ENCODE data around the gene SERP2. TPM values are rescaled to one million over a fixed set of nuclear protein-coding genes. Genes with fewer than 3 reads are reported as not detected.

Gene SERP2
- total RNA-seq, 1 experiment from 2014 or later = not detected

- H3K4me1 Mint-ChIP-seq (ENCODE audit: low read depth, unreplicated experiment) = peaks cover 15% of the 10 kb centered on the region
- H3K9me3 Mint-ChIP-seq (ENCODE audit: low read depth, unreplicated experiment) = no peaks in the 10 kb centered on the region
- no peaks in the 10 kb centered on the region for H3K27me3 Mint-ChIP-seq (ENCODE audit: unreplicated experiment)
These were observed 16.3 kb downstream of the SERP2 start for GRCh38 chr13:44389876-44390275.

GRCh38 chr13:44393391-44393790 is 19.8 kb downstream of the SERP2 start:
- Mint-ChIP-seq H3K27me3 (ENCODE audit: unreplicated experiment) (no peaks in the 10 kb centered on the region), H3K36me3 (ENCODE audit: insufficient read depth, unreplicated experiment) (no peaks in the 10 kb centered on the region), H3K4me1 (ENCODE audit: low read depth, unreplicated experiment) (peaks cover 15% of the 10 kb centered on the region), H3K9me3 (ENCODE audit: low read depth, unreplicated experiment) (no peaks in the 10 kb centered on the region), H3K27ac (ENCODE audit: unreplicated experiment) (no peak overlapping the region), H3K4me3 (ENCODE audit: low read depth, unreplicated experiment) (no peak overlapping the region)
- CTCF ChIA-PET = no interaction called here
- intact Hi-C loops (cut with micrococcal nuclease; ENCODE audit: unreplicated experiment) = no loop called here
- no peak for TF ChIP-seq CTCF (IDR thresholded peaks at IDR 0.05; ENCODE audit: unreplicated experiment)
- no TSS peak for BruUV-seq (replicated peaks)
- no peak for DNase-seq

More at GRCh38 chr13:44389876-44390275, 16.3 kb downstream of the SERP2 start:
- intact Hi-C loops (cut with micrococcal nuclease; ENCODE audit: unreplicated experiment) = no loop called here
- no peak for DNase-seq
- no peak for TF ChIP-seq CTCF (IDR thresholded peaks at IDR 0.05; ENCODE audit: unreplicated experiment)
- no TSS peak for BruUV-seq (replicated peaks)
- CTCF ChIA-PET = no interaction called here
- Mint-ChIP-seq H3K4me3 (ENCODE audit: low read depth, unreplicated experiment) (no peak overlapping the region), H3K27ac (ENCODE audit: unreplicated experiment) (no peak overlapping the region), H3K36me3 (ENCODE audit: insufficient read depth, unreplicated experiment) (no peaks in the 10 kb centered on the region)

GRCh38 chr13:44394658-44395057 is 21.0 kb downstream of the SERP2 start:
- intact Hi-C loops (cut with micrococcal nuclease; ENCODE audit: unreplicated experiment) = no loop called here
- Mint-ChIP-seq H3K4me1 (ENCODE audit: low read depth, unreplicated experiment) (peaks cover 15% of the 10 kb centered on the region), H3K9me3 (ENCODE audit: low read depth, unreplicated experiment) (no peaks in the 10 kb centered on the region), H3K27me3 (ENCODE audit: unreplicated experiment) (no peaks in the 10 kb centered on the region), H3K27ac (ENCODE audit: unreplicated experiment) (no peak overlapping the region), H3K4me3 (ENCODE audit: low read depth, unreplicated experiment) (no peak overlapping the region), H3K36me3 (ENCODE audit: insufficient read depth, unreplicated experiment) (no peaks in the 10 kb centered on the region)
- no peak for DNase-seq
- CTCF ChIA-PET = no interaction called here
- BruUV-seq (replicated peaks) = no TSS peak
- TF ChIP-seq CTCF (IDR thresholded peaks at IDR 0.05; ENCODE audit: unreplicated experiment) = no peak

- CTCF ChIA-PET = interaction anchor here (0.6 kb wide), 1 partner anchor 152 kb away, joined by 6 read pairs; no protein-coding TSS in a partner anchor
- Mint-ChIP-seq H3K9me3 (ENCODE audit: low read depth, unreplicated experiment) (no peaks in the 10 kb centered on the region), H3K36me3 (ENCODE audit: insufficient read depth, unreplicated experiment) (no peaks in the 10 kb centered on the region), H3K27me3 (ENCODE audit: unreplicated experiment) (no peaks in the 10 kb centered on the region), H3K4me3 (ENCODE audit: low read depth, unreplicated experiment) (no peak overlapping the region), H3K4me1 (ENCODE audit: low read depth, unreplicated experiment) (peaks cover 15% of the 10 kb centered on the region), H3K27ac (ENCODE audit: unreplicated experiment) (no peak overlapping the region)
- TF ChIP-seq CTCF (IDR thresholded peaks at IDR 0.05; ENCODE audit: unreplicated experiment) = no peak
- no TSS peak for BruUV-seq (replicated peaks)
- intact Hi-C loops (cut with micrococcal nuclease; ENCODE audit: unreplicated experiment) = no loop called here
- DNase-seq = no peak
These were observed 22.5 kb downstream of the SERP2 start for GRCh38 chr13:44395976-44396694.
